HEK293T (cell line): ENCODE measurements around the gene MCM5.
A peak's percentile ranks its signal among the peaks of the same experiment; 100 is the strongest.

ENCODE experiments used
- CTCF ChIA-PET: fragments of 350-600 bp; formaldehyde crosslinking; extraction: SDS; loops from one replicate; lab custom pipeline; 2021; ENCODE audit warnings: antibody characterized with exemption, inconsistent platforms; lab: Yijun Ruan, JAX
- POLR2A ChIA-PET: fragments of 350-600 bp; formaldehyde crosslinking; extraction: SDS; loops from one replicate; lab custom pipeline; 2020; ENCODE audit warnings: antibody characterized with exemption, inconsistent platforms; lab: Yijun Ruan, JAX
- DNase-seq: peaks from one replicate; pipeline ENCODE4 v3.0.0; 2012; ENCODE audit warnings: mixed read lengths; ENCODE audit errors: extremely low spot score
- ARNT ChIP-seq: fragments of 450-650 bp; IDR thresholded peaks from 2 replicates; pipeline ENCODE4 v1.6.1; 2017; ENCODE audit warnings: mild to moderate bottlenecking
- BHLHE40 ChIP-seq: fragments of 450-650 bp; IDR thresholded peaks from 2 replicates; pipeline ENCODE4 v1.6.1; 2016; ENCODE audit warnings: mild to moderate bottlenecking, moderate library complexity, borderline replicate concordance
- CTBP1 ChIP-seq: fragments of 450-650 bp; IDR thresholded peaks from 2 replicates; pipeline ENCODE4 v1.6.1; 2016; ENCODE audit warnings: borderline replicate concordance
- ELF4 ChIP-seq: fragments of 450-650 bp; IDR thresholded peaks from 2 replicates; pipeline ENCODE4 v1.6.1; 2017; ENCODE audit warnings: antibody characterized with exemption
- FOXA1 ChIP-seq: fragments of 450-650 bp; IDR thresholded peaks from 2 replicates; pipeline ENCODE4 v1.6.1; 2016; ENCODE audit warnings: mild to moderate bottlenecking
- FOXK2 ChIP-seq: fragments of 450-650 bp; IDR thresholded peaks from 2 replicates; pipeline ENCODE4 v1.6.1; 2016; ENCODE audit warnings: mild to moderate bottlenecking
- FOXM1 ChIP-seq: fragments of 450-650 bp; IDR thresholded peaks from 2 replicates; pipeline ENCODE4 v1.6.1; 2017; ENCODE audit warnings: mild to moderate bottlenecking, borderline replicate concordance
- HDGF ChIP-seq: fragments of 450-650 bp; IDR thresholded peaks from 2 replicates; pipeline ENCODE4 v1.6.1; 2017; ENCODE audit warnings: antibody characterized with exemption, borderline replicate concordance
- L3MBTL2 ChIP-seq: fragments of 450-650 bp; conservative IDR thresholded peaks from 2 replicates; pipeline ENCODE4 v1.6.1; 2016; ENCODE audit warnings: mild to moderate bottlenecking
- LEF1 ChIP-seq: fragments of 450-650 bp; IDR thresholded peaks from 2 replicates; pipeline ENCODE4 v1.6.1; 2017; ENCODE audit warnings: mild to moderate bottlenecking, borderline replicate concordance
- NFRKB ChIP-seq: fragments of 450-650 bp; IDR thresholded peaks from 2 replicates; pipeline ENCODE4 v1.6.1; 2016; ENCODE audit warnings: mild to moderate bottlenecking, moderate library complexity
- PKNOX1 ChIP-seq: fragments of 450-650 bp; IDR thresholded peaks from 2 replicates; pipeline ENCODE4 v1.6.1; 2016
- SP1 ChIP-seq: fragments of 450-650 bp; IDR thresholded peaks from 2 replicates; pipeline ENCODE4 v1.6.1; 2017
- SUZ12 ChIP-seq: fragments of 450-650 bp; IDR thresholded peaks from 2 replicates; pipeline ENCODE4 v1.6.1; 2016; ENCODE audit warnings: mild to moderate bottlenecking
- TARDBP ChIP-seq: fragments of 450-650 bp; IDR thresholded peaks from 2 replicates; pipeline ENCODE4 v1.6.1; 2016
- ZNF384 ChIP-seq: fragments of 450-650 bp; IDR thresholded peaks from 2 replicates; pipeline ENCODE4 v1.6.1; 2016

Gene MCM5

DNA sequence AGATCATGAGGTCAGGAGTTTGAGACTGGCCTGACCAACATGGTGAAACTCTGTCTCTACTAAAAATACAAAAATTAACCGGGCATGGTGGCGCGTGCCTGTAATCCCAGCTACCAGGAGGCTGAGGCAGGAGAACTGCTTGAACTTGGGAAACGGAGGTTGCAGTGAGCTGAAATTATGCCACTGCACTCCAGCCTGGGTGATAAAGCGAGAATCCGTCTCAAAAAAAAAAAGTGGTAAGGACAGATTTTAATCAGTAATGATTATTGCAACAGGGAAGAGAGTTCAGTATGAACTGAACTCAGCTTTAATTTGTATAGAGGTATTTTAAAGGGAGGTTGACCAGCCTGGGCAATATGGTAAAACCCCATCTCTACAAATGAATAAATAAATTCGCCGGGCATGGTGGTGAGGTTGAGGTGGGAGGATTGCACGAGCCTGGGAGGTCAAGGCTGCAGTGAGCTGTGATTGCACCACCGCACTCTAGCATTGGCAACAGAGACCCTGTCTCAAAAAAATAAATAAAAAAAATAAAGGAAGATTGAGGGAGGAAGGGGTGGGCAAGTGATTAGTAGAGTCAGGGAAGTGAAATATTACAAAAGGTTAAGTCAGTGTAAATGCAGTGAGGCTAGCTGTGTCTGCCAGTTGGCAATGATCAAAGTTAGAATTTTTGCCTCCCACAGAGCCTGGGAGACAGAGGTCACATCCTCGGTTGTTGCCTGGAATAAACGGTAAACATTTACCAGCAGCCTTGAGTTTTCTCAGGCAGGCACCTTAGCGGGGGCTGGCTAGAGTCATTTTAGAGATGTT lies 2.6 kb upstream of the MCM5 start:
- DNase-seq = no peak
- POLR2A ChIA-PET = interaction anchor here (0.9 to 2.5 kb wide), 2 partner anchors 46 to 97 kb away, joined by 3 to 12 read pairs; partner anchors contain the start of gene TOM1
- TF ChIP-seq ELF4 (no peak), SP1 (no peak), BHLHE40 (no peak)
- CTCF ChIA-PET = interaction anchor here (0.7 kb wide), 1 partner anchor 22 kb away, joined by 3 read pairs; no protein-coding TSS in a partner anchor

- no peak for DNase-seq
- TF ChIP-seq FOXK2 (no peak), FOXA1 (no peak), ELF4 (no peak)
- CTCF ChIA-PET = no interaction called here
- POLR2A ChIA-PET = interaction anchor here (0.6 to 2.5 kb wide), 9 partner anchors 9 to 143 kb away, joined by 3 to 12 read pairs (median 4); partner anchors contain the start of gene TOM1
These were observed 1.4 kb upstream of the MCM5 start for GRCh38 chr22:35398591-35398973.

GRCh38 chr22:35399114-35399677 lies 744 bp upstream of the MCM5 start:
- POLR2A ChIA-PET = interaction anchor here (0.6 to 2.5 kb wide), 9 partner anchors 9 to 142 kb away, joined by 3 to 12 read pairs (median 4); partner anchors contain the start of gene TOM1
- DNase-seq = peak; percentile 57
- TF ChIP-seq FOXK2 (no peak), ARNT (no peak), CTBP1 (no peak)
- CTCF ChIA-PET = no interaction called here

DNA sequence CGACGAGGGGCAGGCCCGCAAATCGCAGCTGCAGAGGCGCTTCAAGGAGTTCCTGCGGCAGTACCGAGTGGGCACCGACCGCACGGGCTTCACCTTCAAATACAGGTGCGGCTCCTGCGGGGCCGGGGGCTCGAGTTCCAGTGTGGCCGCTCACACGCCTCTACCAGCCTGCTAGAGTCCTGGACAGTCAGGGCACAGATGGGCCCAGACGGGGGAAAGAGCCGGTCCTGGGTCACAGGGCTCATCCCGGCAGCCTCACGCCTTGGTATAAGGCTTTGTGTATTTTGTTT lies 506 bp downstream of the MCM5 start:
- POLR2A ChIA-PET = interaction anchor here (1.0 kb wide), 1 partner anchor 20 kb away, joined by 3 read pairs; no protein-coding TSS in a partner anchor
- no peak for TF ChIP-seq FOXA1
- TF ChIP-seq FOXM1 = no peak
- no peak for TF ChIP-seq ARNT
- TF ChIP-seq FOXK2 = no peak
- no peak for TF ChIP-seq NFRKB
- no peak for TF ChIP-seq TARDBP
- no peak for TF ChIP-seq BHLHE40
- TF ChIP-seq LEF1 = no peak
- no peak for TF ChIP-seq CTBP1
- TF ChIP-seq PKNOX1 = no peak
- TF ChIP-seq L3MBTL2 = no peak
- no peak for TF ChIP-seq ELF4
- no peak for TF ChIP-seq SP1
- CTCF ChIA-PET = no interaction called here
- peak; percentile 42 for DNase-seq

- ChIA-PET CTCF (no interaction called here), POLR2A (no interaction called here)
- TF ChIP-seq L3MBTL2 (no peak), SUZ12 (no peak), FOXA1 (no peak), HDGF (no peak), BHLHE40 (no peak), ELF4 (no peak), NFRKB (no peak), SP1 (no peak), TARDBP (no peak), ARNT (no peak), FOXK2 (no peak), CTBP1 (no peak), FOXM1 (no peak)
- DNase-seq = no peak
These were observed 1.9 kb downstream of the MCM5 start for GRCh38 chr22:35401863-35402262.

DNA sequence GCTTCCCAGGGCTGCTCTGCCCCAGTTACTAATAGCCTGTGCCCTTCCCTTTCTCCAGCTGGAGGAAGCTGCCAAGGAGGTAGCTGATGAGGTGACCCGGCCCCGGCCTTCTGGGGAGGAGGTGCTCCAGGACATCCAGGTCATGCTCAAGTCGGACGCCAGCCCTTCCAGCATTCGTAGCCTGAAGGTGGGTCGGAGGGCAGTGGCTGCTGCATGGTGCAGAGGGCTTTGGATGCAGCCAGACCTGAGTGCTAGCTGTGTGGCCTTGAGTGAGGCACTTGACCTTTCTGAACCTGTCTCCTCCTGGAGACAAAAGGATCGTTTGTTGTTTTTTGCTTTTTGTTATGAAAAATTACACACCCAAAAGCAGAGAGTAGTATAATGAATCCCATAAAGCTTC lies 3.4 kb downstream of the MCM5 start:
- TF ChIP-seq NFRKB (no peak), ARNT (no peak), TARDBP (no peak), PKNOX1 (no peak), HDGF (no peak), SUZ12 (no peak), ELF4 (no peak), FOXK2 (no peak), BHLHE40 (no peak), FOXM1 (no peak), LEF1 (no peak), L3MBTL2 (no peak), FOXA1 (no peak), CTBP1 (no peak), SP1 (no peak), ZNF384 (no peak)
- ChIA-PET CTCF (no interaction called here), POLR2A (interaction anchor here (2.1 to 2.9 kb wide), 2 partner anchors 11 to 52 kb away, joined by 7 to 9 read pairs; no protein-coding TSS in a partner anchor)
- no peak for DNase-seq

DNA sequence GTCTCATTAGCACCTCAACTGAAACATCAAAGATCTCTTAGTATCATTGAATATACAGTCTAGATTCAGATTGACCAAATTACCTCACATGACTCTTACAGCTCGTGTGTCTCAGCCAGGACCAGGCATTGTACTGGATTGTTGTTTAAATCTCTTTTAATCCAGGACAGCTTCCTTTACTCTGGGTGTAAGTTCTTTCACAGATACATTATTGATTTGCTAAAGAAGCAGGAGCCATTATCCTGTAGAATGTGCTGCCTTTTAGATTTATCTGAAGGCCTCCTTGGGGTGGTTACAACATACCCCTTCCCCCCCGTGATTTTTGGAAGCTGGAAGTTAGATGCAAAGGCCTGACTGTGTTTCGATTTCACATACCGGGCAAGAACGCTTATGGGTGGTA lies 4.2 kb downstream of the MCM5 start:
- no peak for DNase-seq
- TF ChIP-seq NFRKB = no peak
- POLR2A ChIA-PET = interaction anchor here (2.1 to 2.9 kb wide), 2 partner anchors 11 to 53 kb away, joined by 7 to 9 read pairs; no protein-coding TSS in a partner anchor
- CTCF ChIA-PET = interaction anchor here (0.6 to 0.7 kb wide), 2 partner anchors 53 to 192 kb away, joined by 3 to 6 read pairs; no protein-coding TSS in a partner anchor
